Diencephalon (tissue), 1 donor: Measurements from ENCODE around the gene CFAP119. TPM values are rescaled to one million over a fixed set of nuclear protein-coding genes. Genes with fewer than 3 reads are reported as not detected.
A peak's percentile ranks its signal among the peaks of the same experiment; 100 is the strongest.

ENCODE experiments used
- small RNA-seq: library from RNA; depleted of rRNA; stranded (forward); fragments of <200 nt; gene quantifications from one replicate; pipeline ENCODE3, GENCODE V24; 2014
- total RNA-seq: library from RNA; depleted of rRNA; stranded (reverse); fragments of >200 nt; gene quantifications from one replicate; pipeline ENCODE4 v1.2.3, GENCODE V29; 2014

Gene CFAP119
- 8.8 TPM for total RNA-seq

GRCh38 chr16:30761928-30762902 is at the start of gene CFAP119, which contains the start of gene RNF40:
CFAP119 (minus strand) TSS chr16:30762062; CDS start chr16:30761748, 314 bp downstream.
RNF40 (plus strand) TSS chr16:30762322; CDS start chr16:30762546, 224 bp downstream.

GRCh38 chr16:30786936-30787612 is 25.2 kb upstream of the CFAP119 start, which contains the start of gene ZNF629:
ZNF629 (minus strand) TSS chr16:30787205; CDS start chr16:30784482, 2,723 bp downstream.

GRCh38 chr16:30747799-30748633 is 13.8 kb downstream of the CFAP119 start, which contains the start of gene PHKG2:
PHKG2 (plus strand) TSS chr16:30748425; CDS start chr16:30748821, 396 bp downstream.

Small RNA genes within 50 kb of the gene (small RNA-seq; reads per million reads assigned to genes)
- 0.80 reads per million, percentile 72 among the genes with 10 or more reads in this experiment for gene SNORA30

Other genes starting within 250 kb of the CFAP119 start
- 26.5 TPM for gene ZNF768, start 235.5 kb downstream of the CFAP119 start, total RNA-seq
- 12.2 TPM for gene ZNF747, start 227.2 kb downstream of the CFAP119 start, total RNA-seq
- gene ZNF764, start 203.7 kb downstream of the CFAP119 start, total RNA-seq, result 9.2 TPM
- gene ZNF688, start 190.3 kb downstream of the CFAP119 start, total RNA-seq, result 7.6 TPM
- 21.2 TPM for gene ZNF785, start 176.4 kb downstream of the CFAP119 start, total RNA-seq
- 12.0 TPM for gene ZNF689, start 151.7 kb downstream of the CFAP119 start, total RNA-seq
- gene PRR14, start 111.1 kb downstream of the CFAP119 start, total RNA-seq, result 9.0 TPM
- 18.2 TPM for gene FBRS, start 103.6 kb downstream of the CFAP119 start, total RNA-seq
- 24.0 TPM for gene SRCAP, start 62.9 kb downstream of the CFAP119 start, total RNA-seq
- gene PHKG2, start 13.6 kb downstream of the CFAP119 start, total RNA-seq, result 15.0 TPM
- gene RNF40, start 260 bp upstream of the CFAP119 start, total RNA-seq, result 94.8 TPM
- 13.6 TPM for gene ZNF629, start 25.1 kb upstream of the CFAP119 start, total RNA-seq
- gene BCL7C, start 132.0 kb upstream of the CFAP119 start, total RNA-seq, result 45.4 TPM
- gene CTF1, start 134.6 kb upstream of the CFAP119 start, total RNA-seq, result 0.92 TPM
- gene FBXL19, start 161.5 kb upstream of the CFAP119 start, total RNA-seq, result 49.8 TPM
- gene ORAI3, start 187.0 kb upstream of the CFAP119 start, total RNA-seq, result 6.2 TPM
- gene SETD1A, start 195.7 kb upstream of the CFAP119 start, total RNA-seq, result 3.9 TPM
- gene HSD3B7, start 223.1 kb upstream of the CFAP119 start, total RNA-seq, result 3.5 TPM
- gene STX1B, start 248.6 kb upstream of the CFAP119 start, total RNA-seq, result 49.4 TPM